ENCODE data around the gene VAV3.

GRCh38 chr1:108007531-108007930 is 42.6 kb upstream of the VAV3 start:
- no peak for TF ChIP-seq CTCF (IDR thresholded peaks at IDR 0.05)
- TF ChIP-seq POLR2AphosphoS5 (IDR thresholded peaks at IDR 0.05), result no peak
- no peak for TF ChIP-seq POLR2A (IDR thresholded peaks at IDR 0.05; ENCODE audit: low read depth)
